HCT116 (cell line): ENCODE results near the gene STAT6. TPM values are rescaled to one million over a fixed set of nuclear protein-coding genes. Genes with fewer than 3 reads are reported as not detected.

ENCODE experiments used
- ATAC-seq: fragments of 200-7000 bp; cut with Tn5 transposase; 2 replicates; pipeline ENCODE4 v1.9.1; 2020; ENCODE audit warnings: mild to moderate bottlenecking, moderate library complexity
- BruUV-seq: library from RNA; stranded (reverse); fragments of 400-500 nt; replicated peaks from 2 replicates; lab custom pipeline; 2021; lab: Mats Ljungman, UMichigan
- CTCF ChIA-PET: fragments of 300-600 bp; sonication (Branson Sonifier 250); formaldehyde crosslinking; loops from one replicate; lab custom pipeline; 2021; ENCODE audit warnings: antibody characterized with exemption; lab: Charles Lee
- POLR2A ChIA-PET: fragments of 300-600, 350-600 bp; sonication (Branson Sonifier 250); formaldehyde crosslinking; loops from one replicate; lab custom pipeline; 2021; ENCODE audit warnings: antibody characterized with exemption; lab: Charles Lee
- RAD21 ChIA-PET, 2 experiments: fragments of 300-600 bp; sonication (Branson Sonifier 250); formaldehyde crosslinking; loops; one replicate each; lab custom pipeline; 2023; ENCODE audit warnings: low total read pairs in 2 of 2; ENCODE audit not compliant: uncharacterized antibody in 2 of 2, unreplicated experiment in 2 of 2, low non-redundant PET in 1 of 2; lab: Charles Lee
- DNase-seq: peaks from one replicate; pipeline ENCODE4 v3.0.0-alpha.2; 2010; ENCODE audit warnings: low read depth, low spot score
- H2AFZ ChIP-seq: fragments of 200-600 bp; shearing (Covaris generic), sonication (generic); 2 replicates; pipeline ENCODE4 v1.6.1; 2017; ENCODE audit warnings: low read depth, mixed run types, mixed read lengths, antibody characterized with exemption, low read length; ENCODE audit not compliant: poor library complexity, severe bottlenecking
- H3K27ac ChIP-seq: 2 replicates; pipeline ENCODE4 v1.5.1; 2012; ENCODE audit warnings: low read depth, low read length
- H3K27me3 ChIP-seq: fragments of 200-600 bp; sonication (generic); 2 replicates; pipeline ENCODE4 v1.6.1; 2016; ENCODE audit warnings: mixed run types, low read length, mixed read lengths; ENCODE audit not compliant: insufficient read depth
- H3K36me3 ChIP-seq, 2 experiments: fragments of 200-500 bp in 1 of 2; fragments of 200-600 bp in 1 of 2; sonication (Bioruptor generic) in 1 of 2; sonication (generic) in 1 of 2; 2 replicates each; pipeline versions ENCODE4 v1.5.1 to v1.6.1; 2014 to 2016; ENCODE audit warnings: low read length in 2 of 2, inconsistent platforms in 1 of 2, mixed read lengths in 1 of 2, mixed run types in 1 of 2; ENCODE audit not compliant: insufficient read depth in 2 of 2, control insufficient read depth in 1 of 2
- H3K4me1 ChIP-seq, 2 experiments: fragments of 200-600 bp in 1 of 2; sonication (generic) in 1 of 2; 2 replicates each; pipeline versions ENCODE4 v1.5.1 to v1.6.1; 2012 to 2017; ENCODE audit warnings: low read length in 2 of 2, inconsistent platforms in 1 of 2, mild to moderate bottlenecking in 1 of 2, mixed read lengths in 1 of 2, mixed run types in 1 of 2, moderate library complexity in 1 of 2; ENCODE audit not compliant: insufficient read depth in 2 of 2, control insufficient read depth in 1 of 2
- H3K4me2 ChIP-seq: fragments of 200-600 bp; sonication (generic); 2 replicates; pipeline ENCODE4 v1.6.1; 2017; ENCODE audit warnings: mixed run types, low read length, mixed read lengths
- H3K4me3 ChIP-seq, 2 experiments: fragments of 200-600 bp in 1 of 2; sonication (generic) in 1 of 2; replicated peaks in 1 of 2; 2 replicates each; pipeline ENCODE4 v1.5.1; 2011 to 2016; ENCODE audit warnings: low read length in 2 of 2, control low read depth in 1 of 2, low read depth in 1 of 2, mild to moderate bottlenecking in 1 of 2, mixed read lengths in 1 of 2, mixed run types in 1 of 2
- H3K79me2 ChIP-seq: fragments of 200-600 bp; sonication (generic); 2 replicates; pipeline ENCODE4 v1.6.1; 2017; ENCODE audit warnings: mild to moderate bottlenecking, mixed run types, low read length, moderate library complexity, mixed read lengths; ENCODE audit not compliant: insufficient read depth
- H3K9ac ChIP-seq: fragments of 200-600 bp; sonication (generic); 2 replicates; pipeline ENCODE4 v1.6.1; 2016; ENCODE audit warnings: low read length, mixed read lengths
- H3K9me2 ChIP-seq: fragments of 200-600 bp; sonication (generic), shearing (Covaris generic); 2 replicates; pipeline ENCODE4 v1.6.1; 2017; ENCODE audit warnings: mixed run types, mild to moderate bottlenecking, moderate library complexity; ENCODE audit not compliant: insufficient read depth
- H3K9me3 ChIP-seq, 2 experiments: fragments of 200-500 bp in 1 of 2; fragments of 200-600 bp in 1 of 2; sonication (Bioruptor generic) in 1 of 2; sonication (generic) in 1 of 2; 2 replicates each; pipeline ENCODE4 v1.6.1; 2014 to 2017; ENCODE audit warnings: low read length in 2 of 2, mixed read lengths in 2 of 2, inconsistent platforms in 1 of 2, low read depth in 1 of 2, mild to moderate bottlenecking in 1 of 2, mixed run types in 1 of 2, moderate library complexity in 1 of 2; ENCODE audit not compliant: control insufficient read depth in 1 of 2, insufficient read depth in 1 of 2
- H4K20me1 ChIP-seq: fragments of 200-600 bp; sonication (generic), shearing (Covaris generic); 2 replicates; pipeline ENCODE4 v1.6.1; 2017; ENCODE audit warnings: mixed run types, mild to moderate bottlenecking, moderate library complexity; ENCODE audit not compliant: insufficient read depth
- CBX3 ChIP-seq: IDR thresholded peaks from 2 replicates; pipeline ENCODE4 v1.6.1; 2012; ENCODE audit warnings: low read depth
- CEBPB ChIP-seq: IDR thresholded peaks from 2 replicates; pipeline ENCODE4 v1.6.1; 2012; ENCODE audit warnings: low read depth
- EGR1 ChIP-seq: IDR thresholded peaks from 2 replicates; pipeline ENCODE4 v1.6.1; 2012; ENCODE audit warnings: low read depth
- ELF1 ChIP-seq: IDR thresholded peaks from 2 replicates; pipeline ENCODE4 v1.6.1; 2012; ENCODE audit warnings: low read depth, borderline replicate concordance
- EZH2phosphoT487 ChIP-seq: fragments of 200-600 bp; IDR thresholded peaks from 2 replicates; pipeline ENCODE4 v1.6.1; 2018; ENCODE audit warnings: antibody characterized with exemption, borderline replicate concordance
- FOSL1 ChIP-seq: IDR thresholded peaks from 2 replicates; pipeline ENCODE4 v1.6.1; 2012; ENCODE audit warnings: low read depth
- POLR2AphosphoS5 ChIP-seq: IDR thresholded peaks from 2 replicates; pipeline ENCODE4 v1.6.1; 2011; ENCODE audit warnings: mild to moderate bottlenecking, low read depth, low read length, moderate library complexity
- RAD21 ChIP-seq: IDR thresholded peaks from 2 replicates; pipeline ENCODE4 v1.6.1; 2012; ENCODE audit warnings: low read depth, mild to moderate bottlenecking
- SP1 ChIP-seq: IDR thresholded peaks from 2 replicates; pipeline ENCODE4 v1.6.1; 2012; ENCODE audit warnings: low read depth
- SRF ChIP-seq: IDR thresholded peaks from 2 replicates; pipeline ENCODE4 v1.6.1; 2012; ENCODE audit warnings: low read depth
- TCF7L2 ChIP-seq: IDR thresholded peaks from 2 replicates; pipeline ENCODE4 v1.7.0; 2011; ENCODE audit warnings: borderline replicate concordance, inconsistent platforms; ENCODE audit not compliant: insufficient read depth, insufficient read length; ENCODE audit errors: extremely low read depth
- YY1 ChIP-seq: IDR thresholded peaks from 2 replicates; pipeline ENCODE4 v1.6.1; 2011; ENCODE audit warnings: low read length, low read depth, moderate library complexity, mild to moderate bottlenecking; ENCODE audit not compliant: insufficient replicate concordance; ENCODE audit errors: extremely low read depth
- ZFX ChIP-seq: fragments of 450-650 bp; IDR thresholded peaks from 2 replicates; pipeline ENCODE4 v1.6.1; 2017
- ZNF274 ChIP-seq: fragments of 200-500 bp; sonication (Bioruptor generic); IDR thresholded peaks from 2 replicates; pipeline ENCODE4 v1.6.1; 2014; ENCODE audit warnings: mild to moderate bottlenecking, low read depth, low read length, inconsistent platforms
- intact Hi-C: fragments of 100-400 bp; cut with micrococcal nuclease; formaldehyde crosslinking; loops from 2 replicates; pipeline ENCODE4 v1.10.0; 2022
- total RNA-seq: library from RNA; stranded (reverse); gene quantifications from one replicate; pipeline ENCODE4 v1.2.1, GENCODE V29; 2021; ENCODE audit not compliant: unreplicated experiment
- TF ChIP-seq, protein P1 (sequence below): IDR thresholded peaks from 2 replicates; pipeline ENCODE4 v1.6.1; 2011; ENCODE audit warnings: mild to moderate bottlenecking, low read length, moderate library complexity; ENCODE audit not compliant: insufficient replicate concordance; ENCODE audit errors: extremely low read depth
- TF ChIP-seq, protein P2 (sequence below): IDR thresholded peaks from 2 replicates; pipeline ENCODE4 v1.6.1; 2012

The STAT6 gene
- total RNA-seq, 1 experiment from 2014 or later = 78.5 TPM

DNA sequence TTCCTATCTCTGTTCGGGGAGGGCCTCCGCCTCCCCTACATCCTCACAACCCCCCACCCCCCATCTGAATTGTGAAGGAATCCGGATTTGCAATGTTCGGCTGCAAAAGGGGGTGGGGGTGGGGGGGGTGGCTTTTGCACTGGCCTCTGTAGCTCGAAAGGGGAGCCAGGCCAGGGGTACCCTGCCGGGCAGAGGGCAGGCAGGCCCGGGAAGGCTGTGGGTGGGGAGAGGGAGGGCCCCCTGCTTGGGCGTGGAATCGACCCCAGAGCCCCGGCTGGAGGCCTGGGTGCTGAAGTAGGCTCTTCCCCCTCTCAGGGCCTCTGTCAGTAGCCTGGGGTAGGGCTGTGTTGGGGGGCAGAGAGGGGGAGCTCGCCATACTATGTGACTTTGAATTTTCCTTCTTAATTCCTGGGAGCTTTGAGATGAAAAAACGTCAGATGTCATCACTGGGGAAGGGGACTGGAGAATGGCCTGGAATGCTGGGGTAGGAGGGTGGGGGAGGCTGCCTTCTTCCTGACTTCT is 18.2 kb upstream of the STAT6 start:
- H3K36me3 ChIP-seq = no peaks in the 10 kb centered on the region
- ChIA-PET RAD21 (no interaction called here), POLR2A (no interaction called here)
- H2AFZ ChIP-seq = no peak overlapping the region
- no peaks in the 10 kb centered on the region for H4K20me1 ChIP-seq
- no peaks in the 10 kb centered on the region for H3K79me2 ChIP-seq
- H3K27ac ChIP-seq = no peak overlapping the region
- no peak for ATAC-seq
- H3K27me3 ChIP-seq = no peaks in the 10 kb centered on the region
- H3K4me2 ChIP-seq = peak overlapping the region; percentile 99
- TF ChIP-seq EZH2phosphoT487 = no peak
- TF ChIP-seq TCF7L2 = no peak
- TF ChIP-seq, protein P1, sequence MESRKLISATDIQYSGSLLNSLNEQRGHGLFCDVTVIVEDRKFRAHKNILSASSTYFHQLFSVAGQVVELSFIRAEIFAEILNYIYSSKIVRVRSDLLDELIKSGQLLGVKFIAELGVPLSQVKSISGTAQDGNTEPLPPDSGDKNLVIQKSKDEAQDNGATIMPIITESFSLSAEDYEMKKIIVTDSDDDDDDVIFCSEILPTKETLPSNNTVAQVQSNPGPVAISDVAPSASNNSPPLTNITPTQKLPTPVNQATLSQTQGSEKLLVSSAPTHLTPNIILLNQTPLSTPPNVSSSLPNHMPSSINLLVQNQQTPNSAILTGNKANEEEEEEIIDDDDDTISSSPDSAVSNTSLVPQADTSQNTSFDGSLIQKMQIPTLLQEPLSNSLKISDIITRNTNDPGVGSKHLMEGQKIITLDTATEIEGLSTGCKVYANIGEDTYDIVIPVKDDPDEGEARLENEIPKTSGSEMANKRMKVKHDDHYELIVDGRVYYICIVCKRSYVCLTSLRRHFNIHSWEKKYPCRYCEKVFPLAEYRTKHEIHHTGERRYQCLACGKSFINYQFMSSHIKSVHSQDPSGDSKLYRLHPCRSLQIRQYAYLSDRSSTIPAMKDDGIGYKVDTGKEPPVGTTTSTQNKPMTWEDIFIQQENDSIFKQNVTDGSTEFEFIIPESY = no peak
- TF ChIP-seq, protein P2, sequence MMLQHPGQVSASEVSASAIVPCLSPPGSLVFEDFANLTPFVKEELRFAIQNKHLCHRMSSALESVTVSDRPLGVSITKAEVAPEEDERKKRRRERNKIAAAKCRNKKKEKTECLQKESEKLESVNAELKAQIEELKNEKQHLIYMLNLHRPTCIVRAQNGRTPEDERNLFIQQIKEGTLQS = no peak
- no peak for TF ChIP-seq SP1
- TF ChIP-seq CBX3 = no peak
- no peak for TF ChIP-seq ZFX
- TF ChIP-seq ZNF274 = no peak
- TF ChIP-seq CEBPB = no peak
- TF ChIP-seq EGR1 = no peak
- TF ChIP-seq ELF1 = no peak
- TF ChIP-seq RAD21 = no peak
- TF ChIP-seq YY1 = no peak
- no peak for TF ChIP-seq FOSL1
- TF ChIP-seq POLR2AphosphoS5 = no peak
- TF ChIP-seq SRF = no peak
- TF ChIP-seq, all 23 proteins: peak for 0
- H3K4me3 ChIP-seq = peak overlapping the region; percentile 74 to 80; a peak in 2 of 4 replicates
- no TSS peak for BruUV-seq
- no peak overlapping the region for H3K9ac ChIP-seq
- H3K9me2 ChIP-seq = no peaks in the 10 kb centered on the region
- H3K4me1 ChIP-seq = peaks cover 9 to 40% of the 10 kb centered on the region in 2 experiments
- DNase-seq = no peak
- CTCF ChIA-PET = interaction anchor here (4.1 kb wide), 1 partner anchor 46 kb away, joined by 40 read pairs; no protein-coding TSS in a partner anchor
- intact Hi-C loops = loop anchor here (10.0 kb wide), 1 partner anchor 115 kb away; no protein-coding TSS in a partner anchor
- H3K9me3 ChIP-seq = no peaks in the 10 kb centered on the region
